ENCODE measurements around the gene PDLIM5. TPM values are rescaled to one million over a fixed set of nuclear protein-coding genes. Genes with fewer than 3 reads are reported as not detected.

Gene PDLIM5
- total and polyA plus RNA-seq, 2 of the 8 experiments (the other 6 are each of a cell fraction or from before 2014, with no cell fraction given), result 37.3 to 62.1 TPM

- no peak overlapping the region for H3K23ac ChIP-seq (ENCODE audit: insufficient read length)
- H2BK20ac ChIP-seq (ENCODE audit: low read length), result no peak overlapping the region
- no peaks in the 10 kb centered on the region for H3K79me1 ChIP-seq (ENCODE audit: low read depth, low read length)
- DNase-seq (ENCODE audit: low read depth in 1 of 2, low spot score in 2 of 2), result peak; percentile 54 to 69
- H3K36me3 ChIP-seq (ENCODE audit: control insufficient read depth in 2 of 4, insufficient read depth in 4 of 4, low read length in 3 of 4), result peaks cover 0 to 7% (median 0%) of the 10 kb centered on the region in 4 experiments; a peak in 2 of 8 replicates
- H2BK5ac ChIP-seq (ENCODE audit: low read depth, low read length), result no peak overlapping the region
- H3K4ac ChIP-seq (replicated peaks; ENCODE audit: insufficient read length, low read depth, low read length), result no peak overlapping the region
- H3K4me3 ChIP-seq (ENCODE audit: extremely low read depth in 1 of 4, insufficient read depth in 2 of 4, low read depth in 3 of 4, low read length in 4 of 4), result peak overlapping the region; percentile 56 to 91 (median 77)
- POLR2A ChIA-PET (ENCODE audit: partially characterized antibody), result interaction anchor here (0.5 to 3.6 kb wide), 16 partner anchors 8 to 473 kb away, joined by 3 to 11 read pairs (median 4); no protein-coding TSS in a partner anchor
- no peak overlapping the region for H4K8ac ChIP-seq (ENCODE audit: extremely low read depth, insufficient read depth, low read length)
- no peak overlapping the region for H2BK12ac ChIP-seq (ENCODE audit: low read depth, low read length)
- H3K4me1 ChIP-seq (replicated peaks in 1 of 4; ENCODE audit: control insufficient read depth in 3 of 4, insufficient read depth in 4 of 4, low read length in 3 of 4), result peaks cover 0 to 11% (median 7%) of the 10 kb centered on the region in 4 experiments; a peak in 6 of 7 replicates
- CTCF ChIA-PET (ENCODE audit: partially characterized antibody), result interaction anchor here (0.6 to 2.6 kb wide), 3 partner anchors 46 to 665 kb away, joined by 3 to 6 read pairs (median 3); no protein-coding TSS in a partner anchor
- no peak overlapping the region for H2BK15ac ChIP-seq (ENCODE audit: low read length)
- H3K9me3 ChIP-seq (ENCODE audit: insufficient read depth in 2 of 2, low read depth in 1 of 2, low read length in 1 of 2), result no peaks in the 10 kb centered on the region
- H3K27me3 ChIP-seq (replicated peaks in 1 of 4; ENCODE audit: control insufficient read depth in 3 of 4, extremely low read depth in 1 of 4, insufficient read depth in 3 of 4, low read length in 3 of 4), result peaks cover 0 to 3% (median 0%) of the 10 kb centered on the region in 4 experiments; a peak in 1 of 7 replicates
- peaks cover 0 to 44% of the 10 kb centered on the region in 2 experiments; a peak in 2 of 4 replicates for H3K79me2 ChIP-seq (ENCODE audit: control insufficient read depth in 1 of 2, insufficient read depth in 2 of 2, low read length in 2 of 2)
- H2AK5ac ChIP-seq (ENCODE audit: low read depth, low read length), result no peak overlapping the region
- no peak overlapping the region for H3K14ac ChIP-seq (ENCODE audit: insufficient read length)
- whole genome bisulfite sequencing, 2 experiments (ENCODE audit: extremely low coverage in 1 of 2, insufficient coverage in 1 of 2, insufficient read length in 1 of 2, insufficient replicate concordance in 2 of 2, low coverage in 1 of 2, low lambda C conversion rate in 2 of 2, missing lambda C conversion rate in 1 of 2), result 3% methylated on average over 26 of the region's 26 CpGs; no CpG with 5 or more reads in 1 of the 2 experiments
- no peak overlapping the region for H3K56ac ChIP-seq (replicated peaks; ENCODE audit: insufficient read length, low read depth, low read length)
- H3K4me2 ChIP-seq (ENCODE audit: insufficient read depth in 1 of 2, low read depth in 2 of 2, low read length in 2 of 2), result peak overlapping the region; percentile 75 to 90
- H4K5ac ChIP-seq (ENCODE audit: insufficient read length, low read depth, low read length), result no peak overlapping the region
- H4K91ac ChIP-seq (replicated peaks; ENCODE audit: insufficient read length, low read length), result no peak overlapping the region
- no peaks in the 10 kb centered on the region for H4K20me1 ChIP-seq (replicated peaks in 1 of 2; ENCODE audit: control insufficient read depth in 1 of 2, insufficient read depth in 2 of 2, low read length in 2 of 2)
- peak; percentile 45 for FAIRE-seq
- H2BK120ac ChIP-seq (replicated peaks; ENCODE audit: low read depth, low read length), result no peak overlapping the region
- H2AFZ ChIP-seq (ENCODE audit: low read length), result 0 out of 2 replicates have a peak overlapping the region, but pooled peaks have one; percentile 51
- H3K9ac ChIP-seq (replicated peaks in 1 of 4; ENCODE audit: extremely low read depth in 1 of 4, low read depth in 3 of 4, low read length in 3 of 4), result peak overlapping the region; percentile 42 to 72 (median 70)
- no peak overlapping the region for H3K18ac ChIP-seq (ENCODE audit: extremely low read depth, low read length)
- H3K23me2 ChIP-seq (ENCODE audit: low read depth, low read length), result peaks cover 8% of the 10 kb centered on the region
- H3K27ac ChIP-seq (ENCODE audit: low read depth, low read length), result peak overlapping the region; percentile 12; the same call in 1 of the 2 replicates
- TF ChIP-seq CEBPB (IDR thresholded peaks at IDR 0.05; ENCODE audit: low read depth, low read length) (no peak), MAFK (IDR thresholded peaks at IDR 0.05; ENCODE audit: low read depth, low read length) (no peak), ASH2L (IDR thresholded peaks at IDR 0.05; ENCODE audit: low read length) (peak; percentile 75), SP2 (IDR thresholded peaks at IDR 0.05; ENCODE audit: low read length) (no peak), POLR2AphosphoS5 (IDR thresholded peaks at IDR 0.05; ENCODE audit: low read depth, low read length) (peak; percentile 60; the same call in 1 of the 2 replicates), SRF (IDR thresholded peaks at IDR 0.05; ENCODE audit: low read depth, low read length) (peak; percentile 96), POLR2A (IDR thresholded peaks at IDR 0.05; ENCODE audit: control extremely low read depth in 1 of 2, low read depth in 2 of 2, low read length in 2 of 2) (peak in 1 of 2 experiments; percentile 72; a peak in 2 of 3 replicates), CBX8 (IDR thresholded peaks at IDR 0.05; ENCODE audit: borderline replicate concordance, low read depth, low read length) (no peak), ATF2 (IDR thresholded peaks at IDR 0.05; ENCODE audit: low read length) (no peak)
- TF ChIP-seq, protein P1, sequence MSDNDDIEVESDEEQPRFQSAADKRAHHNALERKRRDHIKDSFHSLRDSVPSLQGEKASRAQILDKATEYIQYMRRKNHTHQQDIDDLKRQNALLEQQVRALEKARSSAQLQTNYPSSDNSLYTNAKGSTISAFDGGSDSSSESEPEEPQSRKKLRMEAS (IDR thresholded peaks at IDR 0.05), result no peak
Observed at GRCh38 chr4:94452476-94453371, 982 bp downstream of the PDLIM5 start.

Measured in H1 (cell line).